CD1c-positive myeloid dendritic cell (primary cell): Measurements from ENCODE around the gene CPED1.
"Not testable (repeated sequence)": the region's sequence is repeated elsewhere in the genome, so short reads cannot be mapped to it uniquely, and the experiment has no call there.

Experiments
- DNase-seq: peaks from one replicate; pipeline ENCODE4 v3.0.0-alpha.2; 2016; ENCODE audit errors: extremely low spot score

Gene CPED1

GRCh38 chr7:121313793-121314676 lies 325.5 kb downstream of the CPED1 start:
- DNase-seq = no peak

- not testable (repeated sequence) for DNase-seq
Measured at GRCh38 chr7:121315170-121315569, 326.7 kb downstream of the CPED1 start.

- DNase-seq = no peak
Measured at GRCh38 chr7:121322460-121322859, 333.9 kb downstream of the CPED1 start.

GRCh38 chr7:121323515-121324302 lies 335.2 kb downstream of the CPED1 start:
- no peak for DNase-seq

- no peak for DNase-seq
Measured at GRCh38 chr7:121327671-121328070, 339.2 kb downstream of the CPED1 start.

GRCh38 chr7:121328508-121329190 lies 340.1 kb downstream of the CPED1 start, which contains the start of gene WNT16:
WNT16 (plus strand) TSS chr7:121329000; CDS start chr7:121329293, 293 bp downstream.
- no peak for DNase-seq

GRCh38 chr7:121329191-121330052 lies 340.9 kb downstream of the CPED1 start:
- no peak for DNase-seq

GRCh38 chr7:121330053-121330833 lies 341.7 kb downstream of the CPED1 start:
- no peak for DNase-seq

- DNase-seq = no peak
Measured at GRCh38 chr7:121331048-121331447, 342.5 kb downstream of the CPED1 start.

GRCh38 chr7:121331574-121331973 lies 343.1 kb downstream of the CPED1 start:
- DNase-seq = no peak

GRCh38 chr7:121334376-121334775 lies 345.9 kb downstream of the CPED1 start:
- no peak for DNase-seq

GRCh38 chr7:121334875-121335648 lies 346.6 kb downstream of the CPED1 start:
- DNase-seq = no peak

GRCh38 chr7:121336579-121336978 lies 348.1 kb downstream of the CPED1 start:
- DNase-seq = no peak

GRCh38 chr7:121337398-121337797 lies 348.9 kb downstream of the CPED1 start:
- DNase-seq = no peak

- no peak for DNase-seq
Measured at GRCh38 chr7:121339082-121339481, 350.6 kb downstream of the CPED1 start.

- no peak for DNase-seq
Measured at GRCh38 chr7:121341933-121342332, 353.4 kb downstream of the CPED1 start.

- DNase-seq = no peak
Measured at GRCh38 chr7:121342631-121343030, 354.1 kb downstream of the CPED1 start.

- DNase-seq = no peak
Measured at GRCh38 chr7:121343302-121343701, 354.8 kb downstream of the CPED1 start.

- DNase-seq = no peak
Measured at GRCh38 chr7:121344093-121344492, 355.6 kb downstream of the CPED1 start.

GRCh38 chr7:121344497-121344896 lies 356.0 kb downstream of the CPED1 start:
- DNase-seq = no peak
